Dedifferentiated amniotic fluid mesenchymal stem cell (primary cell): ENCODE data around the gene FZD10.

Experiments used
- DNase-seq: peaks from one replicate; pipeline ENCODE4 v3.0.0-alpha.2; 2016; ENCODE audit errors: extremely low spot score

The FZD10 gene

DNA sequence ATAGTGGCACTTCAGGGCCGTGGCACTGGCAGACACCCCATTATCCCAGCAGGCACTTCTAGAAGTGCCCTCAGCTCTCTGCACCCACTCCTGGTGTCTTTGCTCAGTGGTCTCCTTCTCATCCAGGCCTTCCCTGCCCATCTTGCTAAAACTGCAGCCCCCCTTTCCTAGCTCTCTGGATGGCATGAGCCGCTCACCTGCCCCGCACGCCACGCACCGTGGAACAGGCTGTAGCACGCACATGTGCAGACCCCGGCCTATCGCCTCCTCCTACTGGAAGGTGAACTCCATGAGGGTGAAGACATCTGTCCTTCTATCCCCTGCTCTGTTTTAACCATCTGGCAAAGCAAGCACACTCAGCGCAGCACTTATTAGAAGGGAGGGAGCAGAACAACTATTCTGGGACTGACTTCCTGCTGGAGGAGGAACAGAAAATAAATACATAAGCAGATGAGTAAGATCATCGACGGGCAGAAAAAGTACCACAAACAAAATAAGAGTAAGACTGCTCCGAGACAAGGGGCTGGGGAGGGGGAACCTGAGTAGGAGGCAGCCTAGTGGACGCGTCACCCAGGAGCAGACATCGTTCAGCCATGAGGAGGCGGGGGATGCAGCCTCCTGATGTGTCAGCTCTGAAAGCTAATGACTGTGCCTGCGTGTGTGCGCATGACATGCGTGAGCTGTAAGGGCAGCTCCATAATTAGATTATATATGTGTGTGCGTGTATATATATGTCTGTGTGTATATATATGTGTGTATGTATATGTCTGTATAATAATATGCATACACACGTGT, 7.8 kb upstream of the FZD10 start:
- DNase-seq, result no peak

- DNase-seq, result no peak
Measured at GRCh38 chr12:130155416-130156073, 6.7 kb upstream of the FZD10 start.

DNA sequence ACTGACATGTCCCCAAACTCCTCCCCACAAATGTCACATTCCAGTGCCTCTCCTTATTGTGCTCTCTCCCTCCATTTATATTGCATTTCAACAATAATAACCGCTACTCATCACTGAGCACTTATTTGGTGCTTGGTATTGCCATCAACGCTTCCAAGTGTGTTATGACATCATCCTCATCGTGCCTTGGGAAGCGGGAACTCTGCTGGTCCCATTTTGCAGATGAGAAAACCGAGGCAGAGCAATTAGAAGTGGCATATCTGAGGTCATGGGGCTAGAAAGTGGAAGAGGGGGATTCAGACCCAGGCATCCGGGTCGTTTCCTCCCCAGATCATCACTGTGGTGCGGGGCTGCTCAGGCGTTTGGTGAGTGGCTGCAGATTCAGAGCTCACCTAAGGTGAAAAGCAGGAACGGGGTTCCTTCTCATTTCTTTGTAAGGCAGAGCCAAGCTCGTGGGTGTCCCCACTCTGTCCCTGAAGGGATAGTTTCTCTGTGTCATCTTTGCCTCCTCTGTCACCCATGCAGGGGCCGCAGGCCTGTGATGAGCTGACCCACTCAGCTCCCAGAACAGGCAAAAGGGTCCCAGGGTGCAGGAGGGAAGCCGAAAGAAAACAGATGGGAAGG, 5.5 kb upstream of the FZD10 start:
- DNase-seq, result no peak

- DNase-seq, result no peak
Measured at GRCh38 chr12:130157998-130158753, 4.1 kb upstream of the FZD10 start.

DNA sequence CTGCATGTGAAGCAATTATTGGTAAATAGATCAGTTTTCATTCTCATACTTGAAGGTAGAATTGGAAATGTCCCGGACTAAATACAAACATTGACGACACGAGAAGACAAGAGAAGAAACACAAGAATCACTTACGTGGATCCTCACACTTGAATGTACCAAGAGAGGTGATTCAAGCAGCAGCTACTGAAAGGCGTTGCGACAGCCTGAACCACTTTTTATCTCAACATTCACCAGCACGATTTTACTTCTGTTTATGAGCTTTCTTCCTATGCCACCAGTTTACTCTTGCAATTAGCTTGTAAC, 3.6 kb upstream of the FZD10 start:
- DNase-seq, result no peak

- DNase-seq, result no peak
Measured at GRCh38 chr12:130160306-130160705, 2.0 kb upstream of the FZD10 start.

GRCh38 chr12:130160711-130161231, 1.5 kb upstream of the FZD10 start:
- DNase-seq, result no peak

DNA sequence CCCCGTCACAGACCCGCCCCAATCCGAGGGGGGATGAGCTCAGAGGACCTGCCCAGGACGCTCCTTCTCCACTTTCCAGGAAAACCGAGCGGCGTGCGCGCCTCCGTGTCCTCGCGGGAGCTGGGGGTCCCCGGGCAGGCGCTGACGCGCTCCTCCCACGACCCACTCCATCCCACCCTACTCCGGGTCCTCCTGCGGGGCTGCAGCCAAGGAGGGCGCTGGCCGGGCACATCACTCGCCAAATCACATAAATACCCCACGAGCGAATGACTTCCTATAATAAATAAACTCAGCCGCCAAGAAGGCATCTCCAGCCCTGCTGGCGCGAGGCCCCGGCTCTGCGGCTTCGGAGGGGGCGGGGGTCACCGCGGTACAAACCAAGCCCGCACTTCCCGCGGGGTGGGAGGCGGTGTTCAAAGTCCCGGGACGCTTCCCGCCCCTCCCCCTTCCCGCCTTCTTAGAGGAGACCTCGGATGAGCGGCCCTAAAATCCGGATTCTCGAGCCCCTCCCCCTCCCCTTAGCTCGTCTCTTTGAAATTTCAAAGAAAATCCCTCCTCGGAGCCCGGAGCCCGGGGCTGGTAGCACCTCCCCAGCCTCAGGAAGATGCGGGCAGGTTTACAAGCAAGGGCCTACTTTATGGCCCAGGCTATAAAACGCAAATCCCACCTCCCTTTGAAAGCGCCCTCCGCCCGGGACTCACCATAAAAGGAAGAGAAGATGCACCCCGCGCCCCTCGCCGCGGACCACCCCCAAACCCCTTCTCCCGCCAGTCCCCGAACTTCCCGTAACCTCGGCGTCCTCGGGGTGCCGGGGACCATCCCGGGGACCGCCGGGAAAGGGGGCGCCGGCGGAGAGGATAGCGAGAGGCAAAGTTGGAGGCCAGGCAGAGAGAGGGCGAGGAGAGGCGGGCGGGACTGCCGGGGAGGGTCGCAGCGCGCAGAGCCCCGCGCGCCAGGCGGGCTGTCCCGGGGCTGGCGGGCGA, 712 bp upstream of the FZD10 start:
- DNase-seq, result no peak

GRCh38 chr12:130162745-130163460, 639 bp downstream of the FZD10 start:
- no peak for DNase-seq

DNA sequence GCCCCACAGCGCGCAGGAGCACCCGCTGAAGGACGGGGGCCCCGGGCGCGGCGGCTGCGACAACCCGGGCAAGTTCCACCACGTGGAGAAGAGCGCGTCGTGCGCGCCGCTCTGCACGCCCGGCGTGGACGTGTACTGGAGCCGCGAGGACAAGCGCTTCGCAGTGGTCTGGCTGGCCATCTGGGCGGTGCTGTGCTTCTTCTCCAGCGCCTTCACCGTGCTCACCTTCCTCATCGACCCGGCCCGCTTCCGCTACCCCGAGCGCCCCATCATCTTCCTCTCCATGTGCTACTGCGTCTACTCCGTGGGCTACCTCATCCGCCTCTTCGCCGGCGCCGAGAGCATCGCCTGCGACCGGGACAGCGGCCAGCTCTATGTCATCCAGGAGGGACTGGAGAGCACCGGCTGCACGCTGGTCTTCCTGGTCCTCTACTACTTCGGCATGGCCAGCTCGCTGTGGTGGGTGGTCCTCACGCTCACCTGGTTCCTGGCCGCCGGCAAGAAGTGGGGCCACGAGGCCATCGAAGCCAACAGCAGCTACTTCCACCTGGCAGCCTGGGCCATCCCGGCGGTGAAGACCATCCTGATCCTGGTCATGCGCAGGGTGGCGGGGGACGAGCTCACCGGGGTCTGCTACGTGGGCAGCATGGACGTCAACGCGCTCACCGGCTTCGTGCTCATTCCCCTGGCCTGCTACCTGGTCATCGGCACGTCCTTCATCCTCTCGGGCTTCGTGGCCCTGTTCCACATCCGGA, 1.4 kb downstream of the FZD10 start:
- no peak for DNase-seq

DNA sequence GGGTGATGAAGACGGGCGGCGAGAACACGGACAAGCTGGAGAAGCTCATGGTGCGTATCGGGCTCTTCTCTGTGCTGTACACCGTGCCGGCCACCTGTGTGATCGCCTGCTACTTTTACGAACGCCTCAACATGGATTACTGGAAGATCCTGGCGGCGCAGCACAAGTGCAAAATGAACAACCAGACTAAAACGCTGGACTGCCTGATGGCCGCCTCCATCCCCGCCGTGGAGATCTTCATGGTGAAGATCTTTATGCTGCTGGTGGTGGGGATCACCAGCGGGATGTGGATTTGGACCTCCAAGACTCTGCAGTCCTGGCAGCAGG, 1.9 kb downstream of the FZD10 start:
- no peak for DNase-seq

DNA sequence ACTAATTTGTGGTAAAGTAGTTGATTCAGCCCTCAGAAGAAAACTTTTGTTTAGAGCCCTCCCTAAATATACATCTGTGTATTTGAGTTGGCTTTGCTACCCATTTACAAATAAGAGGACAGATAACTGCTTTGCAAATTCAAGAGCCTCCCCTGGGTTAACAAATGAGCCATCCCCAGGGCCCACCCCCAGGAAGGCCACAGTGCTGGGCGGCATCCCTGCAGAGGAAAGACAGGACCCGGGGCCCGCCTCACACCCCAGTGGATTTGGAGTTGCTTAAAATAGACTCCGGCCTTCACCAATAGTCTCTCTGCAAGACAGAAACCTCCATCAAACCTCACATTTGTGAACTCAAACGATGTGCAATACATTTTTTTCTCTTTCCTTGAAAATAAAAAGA, 2.7 kb downstream of the FZD10 start:
- no peak for DNase-seq

- DNase-seq, result no peak
Measured at GRCh38 chr12:130166306-130166705, 4.0 kb downstream of the FZD10 start.

DNA sequence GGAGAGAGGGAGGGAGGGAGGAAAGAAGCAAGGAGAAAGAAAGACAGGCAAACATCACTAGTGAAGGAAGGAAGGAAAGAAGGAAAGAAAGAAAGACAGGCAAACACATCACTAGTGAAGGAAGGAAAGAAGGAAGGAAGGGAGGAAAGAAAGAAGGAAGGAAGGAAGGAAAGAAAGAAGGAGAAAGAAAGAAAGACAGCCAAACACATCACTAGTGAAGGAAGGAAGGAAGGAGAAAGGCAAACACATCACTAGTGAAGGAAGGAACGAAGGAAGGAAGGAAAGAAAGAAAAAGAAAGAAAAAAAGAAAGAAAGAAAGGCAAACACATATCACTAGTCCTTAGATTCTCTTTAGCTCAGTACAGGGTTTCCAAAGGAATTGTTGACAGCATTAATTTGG, 5.3 kb downstream of the FZD10 start:
- DNase-seq, result no peak

DNA sequence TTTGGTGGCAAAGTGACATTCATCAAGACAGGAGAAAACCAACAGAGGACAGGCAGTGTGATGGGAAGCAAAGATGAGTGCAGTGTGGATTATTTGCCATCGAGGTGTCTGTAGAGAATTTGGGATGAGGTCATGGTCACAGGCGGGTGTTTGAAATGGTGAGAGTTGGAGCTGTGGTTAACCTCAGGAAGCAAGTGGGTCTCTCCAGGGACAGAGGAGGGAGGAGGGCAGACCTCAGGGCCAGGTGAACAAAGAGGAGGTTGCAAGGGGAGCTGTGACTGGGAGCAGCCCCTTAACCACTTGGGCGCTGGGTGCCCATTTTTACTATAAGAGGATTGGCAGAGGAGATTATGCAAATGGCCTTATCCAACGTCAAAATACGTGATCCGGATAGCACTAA, 7.0 kb downstream of the FZD10 start:
- no peak for DNase-seq

- DNase-seq, result no peak
Measured at GRCh38 chr12:130169924-130170323, 7.7 kb downstream of the FZD10 start.

DNA sequence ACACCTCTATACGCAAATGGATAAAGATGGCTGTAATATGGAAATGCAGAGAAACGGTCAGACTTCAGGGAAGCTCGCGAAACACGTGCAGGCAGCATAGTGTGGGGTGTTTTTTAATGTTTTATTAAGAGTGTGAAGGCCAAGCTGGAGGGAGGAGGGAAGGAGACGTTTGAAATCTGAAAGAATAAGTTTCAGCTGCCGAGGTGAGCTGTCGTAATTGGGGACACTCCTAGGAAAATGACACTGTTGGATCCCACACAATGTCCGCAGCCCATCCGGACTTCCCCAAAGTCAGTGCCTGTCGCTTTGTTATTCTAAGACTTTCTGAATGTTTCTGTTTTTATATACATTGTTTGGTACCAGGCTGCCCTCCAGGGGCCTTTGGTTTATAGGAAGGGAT, 8.3 kb downstream of the FZD10 start:
- no peak for DNase-seq

DNA sequence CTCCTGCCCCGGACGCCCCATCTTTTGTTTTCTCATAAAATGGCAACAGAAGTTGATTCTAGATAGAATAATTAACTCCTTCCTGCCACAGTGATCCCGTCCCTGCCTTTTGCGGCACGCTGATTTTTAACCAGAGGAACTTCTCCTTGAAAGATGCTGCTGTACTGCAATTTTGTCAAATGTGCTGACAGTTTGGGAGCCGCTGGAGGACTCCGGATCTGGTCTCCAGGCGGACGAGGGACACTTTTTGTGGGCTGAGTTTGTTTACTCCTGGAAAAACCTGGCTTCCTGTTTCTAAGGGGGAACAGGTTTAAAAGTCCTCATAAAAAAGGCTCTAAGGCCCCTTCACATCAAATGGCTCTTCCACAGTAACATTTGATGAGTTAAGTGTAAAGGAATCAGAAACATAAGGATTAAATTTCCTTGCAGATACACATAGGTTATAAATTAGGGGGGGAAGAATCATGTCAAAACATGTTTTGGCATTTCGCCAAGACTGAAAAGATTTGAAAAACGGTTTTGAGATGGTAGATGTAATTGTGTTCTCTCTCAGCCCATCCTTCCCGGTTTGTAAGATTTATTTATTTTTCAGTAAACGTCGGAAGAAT, 15.5 kb downstream of the FZD10 start:
- DNase-seq, result no peak

DNA sequence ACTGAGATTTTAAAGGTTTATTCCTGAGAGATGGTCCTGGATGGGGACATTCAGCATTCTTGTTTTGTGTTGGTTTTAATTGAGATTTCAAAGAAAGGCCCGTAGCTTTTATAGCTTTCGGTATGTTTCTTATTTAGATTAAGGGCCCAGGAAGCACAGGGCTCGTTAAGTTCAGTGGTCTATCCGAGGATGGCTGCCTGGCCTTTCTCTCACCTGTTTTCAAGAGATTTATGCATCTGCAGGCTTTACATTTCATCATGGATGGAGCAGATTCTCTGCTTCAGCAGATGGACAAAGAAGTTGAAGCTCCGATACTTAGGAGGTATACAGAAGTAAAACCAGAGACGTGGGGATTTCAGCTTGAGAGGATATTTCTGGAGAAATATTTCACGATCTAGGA, 16.0 kb downstream of the FZD10 start:
- no peak for DNase-seq
